ENCODE data around the gene MAP6D1. TPM values are rescaled to one million over a fixed set of nuclear protein-coding genes. Genes with fewer than 3 reads are reported as not detected.

The MAP6D1 gene
- total and polyA plus RNA-seq, 2 of the 4 experiments (the other 2 are of a cell fraction), result 2.7 to 5.2 TPM

- DNase-seq (no peak), ATAC-seq (ENCODE audit: low read depth) (no peak)
- ChIA-PET CTCF (no interaction called here), POLR2A (ENCODE audit: unreplicated experiment) (no interaction called here)
- 88 to 100% methylated on average over 1 of the region's 1 CpG for whole genome bisulfite sequencing, 2 experiments (ENCODE audit: extremely low coverage in 2 of 2, insufficient read length in 1 of 2)
- H2AK9ac ChIP-seq (replicated peaks; ENCODE audit: low read depth, low read length, poor library complexity), result no peak overlapping the region
- no peak overlapping the region for H4K91ac ChIP-seq (ENCODE audit: insufficient read depth, low read depth, low read length)
- H2AK5ac ChIP-seq (ENCODE audit: low read depth, low read length), result no peak overlapping the region
- H3K9me1 ChIP-seq (ENCODE audit: insufficient read depth, low read length), result peaks cover 2% of the 10 kb centered on the region
- no peak overlapping the region for H3K27ac ChIP-seq (ENCODE audit: insufficient read depth, low read length)
- intact Hi-C loops (cut with micrococcal nuclease), result no loop called here
- H3K9me3 ChIP-seq (ENCODE audit: control insufficient read depth, insufficient read depth, low read length), result no peaks in the 10 kb centered on the region
- dilution Hi-C loops (cut with HindIII; ENCODE audit: low sequenced_read_pairs, unreplicated experiment), result no loop called here
- H4K5ac ChIP-seq (ENCODE audit: low read depth, low read length), result no peak overlapping the region
- BruUV-seq (replicated peaks), result no TSS peak
- no peak overlapping the region for H3K14ac ChIP-seq (replicated peaks; ENCODE audit: low read depth, low read length)
- H2AFZ ChIP-seq (replicated peaks; ENCODE audit: low read length, poor library complexity), result no peak overlapping the region
- in situ Hi-C loops (cut with MboI; ENCODE audit: low sequenced_read_pairs), result no loop called here
- peaks cover 29% of the 10 kb centered on the region for H4K20me1 ChIP-seq (ENCODE audit: insufficient read depth, low read length)
- no peak overlapping the region for H2BK5ac ChIP-seq (ENCODE audit: low read depth, low read length, poor library complexity, severe bottlenecking)
- H3K4me1 ChIP-seq (ENCODE audit: control insufficient read depth, insufficient read depth, low read length), result no peaks in the 10 kb centered on the region
- H2BK20ac ChIP-seq (ENCODE audit: low read depth, low read length), result no peak overlapping the region
- H3K9ac ChIP-seq (ENCODE audit: low read depth, low read length), result no peak overlapping the region
- H3K27me3 ChIP-seq (ENCODE audit: control insufficient read depth, insufficient read depth, low read length), result no peaks in the 10 kb centered on the region
- H2BK120ac ChIP-seq (ENCODE audit: low read depth, low read length), result no peak overlapping the region
- H3K56ac ChIP-seq (ENCODE audit: extremely low read depth, insufficient read depth, low read length), result no peak overlapping the region
- no peak overlapping the region for H3K18ac ChIP-seq (ENCODE audit: low read depth, low read length)
- no peak for TF ChIP-seq CTCF (conservative IDR thresholded peaks at IDR 0.05; ENCODE audit: low read depth, low read length)
- no peak for TF ChIP-seq CHD1 (IDR thresholded peaks at IDR 0.05; ENCODE audit: low read depth, low read length)
- no peak for TF ChIP-seq FOS (IDR thresholded peaks at IDR 0.05; ENCODE audit: low read depth, low read length)
- TF ChIP-seq ELK1 (IDR thresholded peaks at IDR 0.05; ENCODE audit: borderline replicate concordance, low read depth, low read length), result no peak
- no peak for TF ChIP-seq MAZ (IDR thresholded peaks at IDR 0.05; ENCODE audit: borderline replicate concordance, low read depth, low read length)
- no peak for TF ChIP-seq SMC3 (IDR thresholded peaks at IDR 0.05; ENCODE audit: low read depth, low read length)
- no peak overlapping the region for H3K4ac ChIP-seq (ENCODE audit: low read depth, low read length)
- no peak overlapping the region for H3K4me2 ChIP-seq (ENCODE audit: low read depth, low read length)
- no peak overlapping the region for H2BK15ac ChIP-seq (ENCODE audit: low read depth, low read length)
- H3K4me3 ChIP-seq (ENCODE audit: insufficient read depth, low read depth, low read length), result no peak overlapping the region
- no peak overlapping the region for H3K23ac ChIP-seq (ENCODE audit: low read depth, low read length)
- H3K79me1 ChIP-seq (ENCODE audit: low read depth in 1 of 2, low read length in 2 of 2), result peaks cover 23 to 41% of the 10 kb centered on the region in 2 experiments
- H4K8ac ChIP-seq (ENCODE audit: low read depth in 2 of 2, low read length in 2 of 2), result no peak overlapping the region
- peaks cover 15% of the 10 kb centered on the region for H3K36me3 ChIP-seq (ENCODE audit: control insufficient read depth, insufficient read depth, low read length)
Observed at GRCh38 chr3:183868796-183869195, 43.4 kb upstream of the MAP6D1 start.

All from IMR-90 (cell line).